GM12865 (cell line): ENCODE data around the gene TGFBI.
A peak's percentile ranks its signal among the peaks of the same experiment; 100 is the strongest.

ENCODE experiments used
- DNase-seq: peaks from one replicate; pipeline ENCODE4 v3.0.0; 2010; ENCODE audit warnings: low read depth
- H3K4me3 ChIP-seq: 2 replicates; pipeline ENCODE4 v1.5.1; 2011; ENCODE audit warnings: mild to moderate bottlenecking, low read depth, low read length, control low read depth
- CTCF ChIP-seq: IDR thresholded peaks from 2 replicates; pipeline ENCODE4 v1.5.1; 2011; ENCODE audit warnings: low read length, control low read depth, low read depth, inconsistent platforms; ENCODE audit not compliant: insufficient read depth; ENCODE audit errors: missing control alignments

The TGFBI gene

GRCh38 chr5:135986891-135987401 is 41.8 kb upstream of the TGFBI start:
- DNase-seq, result peak; percentile 8
- TF ChIP-seq CTCF, result no peak
- no peak overlapping the region for H3K4me3 ChIP-seq

- DNase-seq, result no peak
- no peak overlapping the region for H3K4me3 ChIP-seq
- no peak for TF ChIP-seq CTCF
These were observed 40.2 kb upstream of the TGFBI start for GRCh38 chr5:135988546-135988945.

- TF ChIP-seq CTCF, result no peak
- DNase-seq, result no peak
- H3K4me3 ChIP-seq, result no peak overlapping the region
These were observed 39.1 kb upstream of the TGFBI start for GRCh38 chr5:135989686-135990085.

- TF ChIP-seq CTCF, result no peak
- no peak for DNase-seq
- H3K4me3 ChIP-seq, result no peak overlapping the region
These were observed 38.1 kb upstream of the TGFBI start for GRCh38 chr5:135990528-135991255.

- no peak for TF ChIP-seq CTCF
- no peak overlapping the region for H3K4me3 ChIP-seq
- no peak for DNase-seq
These were observed 37.4 kb upstream of the TGFBI start for GRCh38 chr5:135991429-135991828.

- H3K4me3 ChIP-seq, result no peak overlapping the region
- DNase-seq, result no peak
- no peak for TF ChIP-seq CTCF
These were observed 35.4 kb upstream of the TGFBI start for GRCh38 chr5:135993335-135993879.
